Epithelial cell of prostate (primary cell): ENCODE results near the gene FAM47B.

Experiments used
- DNase-seq: peaks from one replicate; pipeline ENCODE4 v3.0.0-alpha.2; 2011; ENCODE audit warnings: low read depth, low spot score
- H3K27ac ChIP-seq: fragments of 450-650 bp; 2 replicates; pipeline ENCODE4 v1.5.1; 2017; ENCODE audit warnings: mild to moderate bottlenecking

The FAM47B gene

DNA sequence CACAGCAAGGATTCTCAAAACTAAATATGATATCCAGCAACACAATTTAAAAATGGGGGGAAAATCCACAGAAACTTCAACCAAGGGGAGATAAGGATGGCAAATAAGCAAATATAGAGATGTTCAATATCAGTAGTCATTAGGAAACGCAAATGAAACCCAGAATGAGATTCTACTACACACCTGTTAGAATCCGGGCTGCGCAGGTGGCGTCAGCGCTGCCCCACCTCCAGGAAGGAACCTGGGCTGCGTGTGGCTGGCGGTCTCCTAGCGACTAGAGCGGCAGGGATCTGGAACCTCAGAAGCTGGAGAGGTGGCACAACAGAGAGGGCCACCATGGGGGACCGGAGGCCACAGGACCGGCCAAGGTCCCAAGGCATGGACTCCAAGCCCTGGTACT, at the start of gene FAM47B:
TSS of gene FAM47B (plus strand) at position 301 of the 400 bp plus-strand sequence. CDS start at position 337, 36 bp downstream.
- no peak within 1 kb of the TSS for H3K27ac ChIP-seq
- DNase-seq, result no peak

DNA sequence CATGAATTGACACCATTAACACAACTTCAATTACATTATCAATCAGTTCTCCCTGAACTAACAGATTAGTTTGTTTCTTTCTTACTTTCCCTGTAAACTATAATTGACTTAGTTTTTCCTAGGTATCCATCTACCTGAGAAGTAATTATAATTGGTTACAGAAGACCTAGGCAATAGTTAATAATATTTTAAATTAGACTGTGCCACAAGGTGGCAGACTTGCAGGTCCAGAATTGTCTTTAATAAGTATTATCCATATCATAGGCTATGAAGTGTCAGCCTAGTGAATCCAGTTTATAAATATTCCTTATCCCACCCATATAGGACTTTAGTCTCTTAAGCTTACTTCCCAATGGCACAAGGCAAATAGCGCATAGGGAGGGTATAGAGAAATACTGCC, 48.9 kb upstream of the FAM47B start:
- DNase-seq, result no peak
- H3K27ac ChIP-seq, result no peak overlapping the region

- DNase-seq, result no peak
- H3K27ac ChIP-seq, result no peak overlapping the region
These were observed 41.9 kb upstream of the FAM47B start for GRCh38 chrX:34900691-34901090.

- no peak overlapping the region for H3K27ac ChIP-seq
- no peak for DNase-seq
These were observed 40.8 kb upstream of the FAM47B start for GRCh38 chrX:34901761-34902160.

DNA sequence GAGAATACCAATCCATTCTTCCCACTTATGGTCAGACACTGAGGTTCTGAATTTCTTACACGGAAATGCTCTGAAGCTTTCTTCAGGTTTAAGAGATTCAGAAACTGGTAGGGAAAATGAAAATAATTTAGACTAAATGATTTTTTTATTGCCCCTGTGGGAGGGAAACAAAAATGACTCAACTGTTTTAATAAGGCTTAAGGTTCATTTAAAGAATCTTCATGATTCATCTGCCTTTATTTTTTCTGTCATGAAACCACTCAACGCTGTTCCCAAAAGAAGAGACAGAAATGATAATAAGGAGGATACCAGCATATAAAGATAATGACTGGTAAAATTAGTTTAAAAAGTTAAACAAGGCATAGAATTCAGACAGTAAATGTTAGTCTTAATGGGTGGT, 39.3 kb upstream of the FAM47B start:
- DNase-seq, result no peak
- H3K27ac ChIP-seq, result no peak overlapping the region

- H3K27ac ChIP-seq, result no peak overlapping the region
- DNase-seq, result no peak
These were observed 33.4 kb upstream of the FAM47B start for GRCh38 chrX:34909151-34909550.

GRCh38 chrX:34915463-34916225, 27.0 kb upstream of the FAM47B start:
- H3K27ac ChIP-seq, result peak overlapping the region; percentile 6
- DNase-seq, result no peak

DNA sequence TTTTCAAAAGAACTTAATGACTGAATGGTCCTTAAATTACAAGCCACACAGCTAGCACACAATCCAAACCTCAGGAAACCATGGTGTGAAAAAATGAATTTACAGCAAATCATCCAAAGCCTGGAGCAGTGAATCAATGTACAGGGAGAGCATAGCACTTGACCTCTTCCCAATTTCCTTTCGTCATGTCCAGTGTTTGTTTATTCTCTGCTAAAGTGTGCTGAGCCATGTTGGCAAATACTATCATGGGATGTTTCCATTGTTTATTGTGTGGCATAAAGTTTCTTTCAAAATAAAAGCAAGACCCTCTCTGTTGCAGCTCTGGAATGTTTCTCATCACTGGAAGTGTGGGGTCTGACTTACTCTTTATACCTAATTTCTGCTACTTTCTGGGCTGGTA, 25.4 kb upstream of the FAM47B start:
- no peak overlapping the region for H3K27ac ChIP-seq
- no peak for DNase-seq

GRCh38 chrX:34918091-34918736, 24.4 kb upstream of the FAM47B start:
- H3K27ac ChIP-seq, result peak overlapping the region; percentile 35
- DNase-seq, result no peak

GRCh38 chrX:34918856-34919255, 23.7 kb upstream of the FAM47B start:
- no peak for DNase-seq
- H3K27ac ChIP-seq, result peak overlapping the region; percentile 35

DNA sequence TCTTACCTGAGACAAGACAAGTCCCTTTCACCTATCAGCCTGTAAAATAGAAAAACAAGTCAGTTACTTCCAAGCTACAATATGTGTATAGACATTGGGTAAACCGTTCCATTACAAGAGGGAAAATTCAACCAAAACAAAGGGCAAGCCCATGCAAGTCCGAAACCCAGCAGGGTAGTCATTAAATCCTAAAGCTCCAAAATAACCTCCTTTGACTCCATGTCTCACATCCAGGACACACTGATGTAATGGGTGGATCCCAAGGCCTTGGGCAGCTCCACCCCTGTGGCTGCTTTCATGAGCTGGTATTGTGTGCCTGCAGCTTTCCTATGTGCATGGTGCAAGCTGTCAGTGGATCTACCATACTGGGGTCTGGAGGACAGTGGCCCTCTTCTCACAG, 14.7 kb upstream of the FAM47B start:
- DNase-seq, result no peak
- H3K27ac ChIP-seq, result no peak overlapping the region

DNA sequence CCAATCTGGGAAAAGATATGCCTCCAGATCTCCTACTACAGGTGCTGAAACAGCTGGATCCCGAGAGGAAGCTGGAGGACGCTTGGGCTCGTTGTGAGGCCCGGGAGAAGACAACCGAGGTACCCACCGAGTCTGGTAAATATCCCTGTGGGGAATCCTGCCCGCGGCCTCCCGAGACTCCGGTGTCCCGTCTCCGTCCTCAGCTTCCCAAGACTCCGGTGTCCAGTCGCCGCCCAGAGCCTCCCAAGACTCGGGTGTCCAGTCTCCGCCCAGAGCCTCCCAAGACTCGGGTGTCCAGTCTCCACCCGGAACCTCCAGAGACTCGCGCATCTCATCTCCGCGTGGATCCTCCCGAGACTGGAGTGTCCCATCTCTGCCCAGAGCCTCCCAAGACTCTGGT, 639 bp downstream of the FAM47B start:
- DNase-seq, result no peak
- no peak overlapping the region for H3K27ac ChIP-seq

DNA sequence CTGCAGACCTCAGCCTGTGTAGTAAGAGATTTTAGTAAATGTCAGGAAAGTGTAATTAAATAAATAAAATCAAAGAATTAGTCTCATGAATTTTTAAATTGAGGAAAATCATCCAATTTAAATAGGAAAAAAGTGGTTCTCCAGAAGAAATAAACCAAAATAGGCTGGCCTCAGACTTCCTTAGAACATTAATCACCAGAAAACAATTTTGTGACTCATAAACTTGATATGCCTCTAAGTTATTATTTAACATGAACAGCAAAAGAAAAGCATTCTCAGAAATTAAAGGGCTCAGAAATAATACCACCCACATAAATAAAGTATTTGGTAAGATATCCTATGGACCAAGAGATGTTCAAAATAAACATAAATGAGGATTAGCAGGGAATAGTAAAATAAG, 14.3 kb downstream of the FAM47B start:
- peak overlapping the region; percentile 32 for H3K27ac ChIP-seq
- DNase-seq, result no peak

DNA sequence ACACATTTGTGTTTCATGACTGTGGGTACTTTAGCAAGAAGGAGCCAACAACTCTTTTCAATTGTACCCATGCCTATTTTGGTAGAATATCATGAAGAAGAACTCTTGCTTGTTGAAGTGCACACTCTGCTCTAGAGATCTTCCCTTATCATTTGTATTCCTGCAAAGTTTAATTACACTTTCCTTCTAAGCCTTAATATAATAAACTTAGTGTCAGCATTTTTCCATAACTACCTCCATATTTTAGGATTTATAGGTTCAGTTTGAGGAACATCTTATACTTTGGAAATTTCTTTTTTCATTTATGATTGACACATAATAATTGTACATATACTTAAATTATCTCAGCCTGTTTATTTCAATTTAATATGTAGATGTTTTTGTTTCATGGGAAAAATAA, 19.1 kb downstream of the FAM47B start:
- H3K27ac ChIP-seq, result no peak overlapping the region
- DNase-seq, result no peak

DNA sequence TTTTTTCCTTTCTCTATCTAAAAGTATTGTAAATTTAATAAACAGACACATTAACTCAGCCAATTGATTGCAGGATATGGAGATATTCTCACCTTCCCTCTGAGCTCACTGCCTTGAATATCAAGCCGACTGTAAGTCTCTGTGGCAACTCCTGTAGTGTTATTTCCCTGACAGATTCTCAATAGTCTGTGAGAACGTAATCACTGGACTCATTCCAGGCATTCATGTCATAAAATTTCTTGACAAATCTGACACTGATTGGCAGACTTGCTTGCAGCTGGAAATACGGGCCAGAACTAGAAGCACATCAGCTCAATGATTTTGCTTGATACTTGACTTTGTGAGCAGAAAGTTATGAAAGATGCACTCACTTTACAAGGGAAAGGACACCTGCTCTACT, 29.6 kb downstream of the FAM47B start:
- no peak overlapping the region for H3K27ac ChIP-seq
- DNase-seq, result no peak

DNA sequence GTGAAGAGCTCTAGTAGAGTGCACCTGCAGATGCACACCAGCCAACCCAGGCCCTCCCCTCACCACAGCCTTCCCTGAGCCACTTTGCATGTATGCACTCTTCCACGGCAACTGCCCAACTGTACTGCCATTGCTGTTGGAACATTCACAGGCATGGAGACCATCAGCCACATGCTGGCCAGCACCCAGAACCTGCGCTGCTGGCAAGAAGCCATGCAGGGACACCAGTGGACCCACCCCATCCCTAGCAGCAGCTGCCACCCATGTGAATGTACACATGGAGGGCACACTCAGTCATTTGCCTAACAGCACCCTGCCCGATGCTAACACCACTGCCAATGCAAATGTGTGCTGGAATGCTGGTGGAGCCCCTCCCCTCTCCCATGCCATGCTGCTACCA, 35.6 kb downstream of the FAM47B start:
- no peak overlapping the region for H3K27ac ChIP-seq
- DNase-seq, result no peak

DNA sequence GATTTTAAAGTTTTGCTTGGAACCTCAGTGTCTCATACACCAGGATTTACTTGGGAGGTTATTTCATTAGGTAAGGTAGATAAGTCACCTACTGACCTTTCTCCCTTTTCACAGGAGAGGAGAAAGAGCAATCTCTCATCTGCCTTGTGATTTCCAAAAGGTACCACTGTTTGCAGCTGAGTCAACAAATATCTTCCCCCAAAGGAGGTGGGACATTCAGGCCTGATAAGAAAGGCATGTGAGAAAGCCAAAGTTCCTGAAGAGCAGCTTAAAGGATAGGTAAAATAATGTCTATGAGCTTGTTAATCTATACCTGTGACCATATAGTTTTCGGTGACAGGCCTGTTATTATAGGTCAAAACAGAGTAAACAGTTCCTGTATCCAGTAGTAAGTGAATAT, 45.0 kb downstream of the FAM47B start:
- no peak for DNase-seq
- no peak overlapping the region for H3K27ac ChIP-seq
